SK-N-SH (cell line): Measurements from ENCODE around the gene P4HTM. TPM values are rescaled to one million over a fixed set of nuclear protein-coding genes. Genes with fewer than 3 reads are reported as not detected.

Source experiments
- CTCF ChIA-PET: fragments of 300-600, 350-600 bp; formaldehyde crosslinking; extraction: SDS; loops from one replicate; lab custom pipeline; 2021; lab: Yijun Ruan, JAX
- POLR2A ChIA-PET: fragments of 350-600 bp; sonication (Branson Sonifier 250); formaldehyde crosslinking; extraction: SDS; loops from one replicate; lab custom pipeline; 2020; ENCODE audit warnings: antibody characterized with exemption, inconsistent platforms; lab: Yijun Ruan, JAX
- DNase-seq: peaks from one replicate; pipeline ENCODE4 v3.0.0; 2012
- H2AFZ ChIP-seq: fragments of 200-600 bp; sonication (generic); 2 replicates; pipeline ENCODE4 v1.8.1; 2016; ENCODE audit warnings: antibody characterized with exemption, mild to moderate bottlenecking, low read depth
- H3F3A ChIP-seq: fragments of 200-600 bp; sonication (generic); replicated peaks from 2 replicates; pipeline ENCODE3; 2016; ENCODE audit warnings: antibody characterized with exemption, mild to moderate bottlenecking; ENCODE audit not compliant: insufficient read depth
- H3K27ac ChIP-seq, 2 experiments: fragments of 200-500 bp in 1 of 2; fragments of 200-600 bp in 1 of 2; sonication (Bioruptor generic) in 1 of 2; sonication (generic), shearing (Covaris generic) in 1 of 2; 2 replicates each; pipeline versions ENCODE4 v1.5.1 to v1.6.1; 2014 to 2016; ENCODE audit warnings: low read depth in 2 of 2, inconsistent platforms in 1 of 2, low read length in 1 of 2, mild to moderate bottlenecking in 1 of 2, mixed read lengths in 1 of 2
- H3K27me3 ChIP-seq: fragments of 200-600 bp; sonication (generic), shearing (Covaris generic); 2 replicates; pipeline ENCODE4 v1.6.1; 2016; ENCODE audit warnings: mixed run types; ENCODE audit not compliant: insufficient read depth
- H3K36me3 ChIP-seq, 2 experiments: fragments of 200-500 bp in 1 of 2; fragments of 200-600 bp in 1 of 2; sonication (Bioruptor generic) in 1 of 2; sonication (generic) in 1 of 2; replicated peaks in 1 of 2; 2 replicates each; pipeline versions ENCODE3 to v1.5.1; 2014 to 2016; ENCODE audit warnings: low read length in 1 of 2, mild to moderate bottlenecking in 1 of 2; ENCODE audit not compliant: insufficient read depth in 2 of 2, control insufficient read depth in 1 of 2
- H3K4me1 ChIP-seq, 2 experiments: fragments of 200-500 bp in 1 of 2; fragments of 200-600 bp in 1 of 2; sonication (Bioruptor generic) in 1 of 2; sonication (generic), shearing (Covaris generic) in 1 of 2; 2 replicates each; pipeline versions ENCODE4 v1.5.1 to v1.6.1; 2014 to 2016; ENCODE audit warnings: low read depth in 1 of 2, low read length in 1 of 2, mixed run types in 1 of 2; ENCODE audit not compliant: insufficient read depth in 2 of 2, control insufficient read depth in 1 of 2
- H3K4me2 ChIP-seq: fragments of 200-600 bp; sonication (generic), shearing (Covaris generic); 2 replicates; pipeline ENCODE4 v1.6.1; 2017; ENCODE audit warnings: mixed run types
- H3K4me3 ChIP-seq, 2 experiments: fragments of 200-500 bp in 1 of 2; fragments of 200-600 bp in 1 of 2; sonication (Bioruptor generic) in 1 of 2; sonication (generic), shearing (Covaris generic) in 1 of 2; 2 replicates each; pipeline versions ENCODE4 v1.5.1 to v1.8.1; 2014 to 2016; ENCODE audit warnings: low read depth in 2 of 2, inconsistent platforms in 1 of 2, low read length in 1 of 2, mild to moderate bottlenecking in 1 of 2, mixed read lengths in 1 of 2, moderate library complexity in 1 of 2
- H3K79me2 ChIP-seq: fragments of 200-600 bp; sonication (generic); 2 replicates; pipeline ENCODE4 v1.8.1; 2017; ENCODE audit warnings: mild to moderate bottlenecking; ENCODE audit not compliant: insufficient read depth
- H3K9ac ChIP-seq: fragments of 200-600 bp; sonication (generic); 2 replicates; pipeline ENCODE4 v1.6.1; 2017; ENCODE audit warnings: mixed run types
- H3K9me2 ChIP-seq: fragments of 200-600 bp; sonication (generic); 2 replicates; pipeline ENCODE4 v1.6.1; 2017; ENCODE audit warnings: mixed run types
- H3K9me3 ChIP-seq: fragments of 200-600 bp; sonication (generic); 2 replicates; pipeline ENCODE4 v1.6.1; 2017; ENCODE audit warnings: mixed run types, mild to moderate bottlenecking, moderate library complexity
- H4K20me1 ChIP-seq: fragments of 200-600 bp; sonication (generic); 2 replicates; pipeline ENCODE4 v1.6.1; 2017; ENCODE audit warnings: mild to moderate bottlenecking, mixed run types; ENCODE audit not compliant: insufficient read depth
- CHD2 ChIP-seq: fragments of 150-350 bp; IDR thresholded peaks from 2 replicates; pipeline ENCODE4 v1.6.1; 2018; ENCODE audit warnings: low read length; ENCODE audit not compliant: partially characterized antibody
- ELF1 ChIP-seq: IDR thresholded peaks from 2 replicates; pipeline ENCODE4 v1.4.0; 2012
- EP300 ChIP-seq, 2 experiments: IDR thresholded peaks; 2 replicates each; pipeline versions ENCODE4 v1.4.0 to v1.6.1; 2012; ENCODE audit warnings: borderline replicate concordance in 1 of 2, low read depth in 1 of 2, low read length in 1 of 2
- FOSL2 ChIP-seq: IDR thresholded peaks from 2 replicates; pipeline ENCODE4 v1.4.0; 2012; ENCODE audit warnings: low read depth, mild to moderate bottlenecking, moderate library complexity, borderline replicate concordance
- FOXM1 ChIP-seq: IDR thresholded peaks from 2 replicates; pipeline ENCODE4 v1.4.0; 2012; ENCODE audit warnings: low read depth, mild to moderate bottlenecking
- GABPA ChIP-seq: IDR thresholded peaks from 2 replicates; pipeline ENCODE4 v1.4.0; 2012; ENCODE audit warnings: low read depth, mild to moderate bottlenecking
- MXI1 ChIP-seq: IDR thresholded peaks from 2 replicates; pipeline ENCODE4 v1.6.1; 2012; ENCODE audit warnings: mild to moderate bottlenecking, low read depth, low read length, improper control_type of control experiment
- NFIC ChIP-seq: IDR thresholded peaks from 2 replicates; pipeline ENCODE4 v1.4.0; 2012; ENCODE audit warnings: borderline replicate concordance
- PBX3 ChIP-seq: IDR thresholded peaks from 2 replicates; pipeline ENCODE4; 2012
- POLR2AphosphoS5 ChIP-seq: IDR thresholded peaks from 2 replicates; pipeline ENCODE4 v1.6.1; 2012; ENCODE audit warnings: low read depth, low read length
- RAD21 ChIP-seq: IDR thresholded peaks from 2 replicates; pipeline ENCODE4 v1.6.1; 2012; ENCODE audit warnings: mild to moderate bottlenecking, low read length
- RCOR1 ChIP-seq: fragments of 150-350 bp; IDR thresholded peaks from 2 replicates; pipeline ENCODE4 v1.6.1; 2017; ENCODE audit warnings: antibody characterized with exemption, low read length
- RXRA ChIP-seq: IDR thresholded peaks from 2 replicates; pipeline ENCODE4 v1.4.0; 2012; ENCODE audit warnings: low read depth, mild to moderate bottlenecking, borderline replicate concordance
- SIN3A ChIP-seq: IDR thresholded peaks from 2 replicates; pipeline ENCODE4 v1.6.1; 2012; ENCODE audit warnings: low read depth, mild to moderate bottlenecking, low read length, moderate library complexity, borderline replicate concordance
- TAF1 ChIP-seq: IDR thresholded peaks from 2 replicates; pipeline ENCODE4 v1.6.1; 2012; ENCODE audit warnings: low read depth, mild to moderate bottlenecking, low read length, moderate library complexity, borderline replicate concordance
- TCF12 ChIP-seq: IDR thresholded peaks from 2 replicates; pipeline ENCODE4 v1.4.0; 2012
- TEAD4 ChIP-seq: IDR thresholded peaks from 2 replicates; pipeline ENCODE4 v1.4.0; 2012; ENCODE audit warnings: mild to moderate bottlenecking, borderline replicate concordance; ENCODE audit not compliant: insufficient read depth
- WGBS: methylation state at CpG from one replicate; pipeline ENCODE4 v1.1.6; 2017; ENCODE audit warnings: low lambda C conversion rate; 5-methylcytosine and 5-hydroxymethylcytosine counted together
- polyA plus RNA-seq, 3 experiments: library from polyadenylated mRNA; depleted of rRNA; stranded (reverse); fragments of >200 nt; gene quantifications; 2 replicates each; pipeline ENCODE4 v1.2.3, GENCODE V29; 2012
- TF ChIP-seq, protein P1 (sequence below): IDR thresholded peaks from 2 replicates; pipeline ENCODE4 v1.4.0; 2012; ENCODE audit warnings: low read depth, borderline replicate concordance
- TF ChIP-seq, protein P2 (sequence below): IDR thresholded peaks from 2 replicates; pipeline ENCODE4 v1.4.0; 2012; ENCODE audit warnings: low read depth, borderline replicate concordance

Gene P4HTM
- polyA plus RNA-seq, 1 of the 3 experiments (the other 2 are of a cell fraction): 21.0 TPM

DNA sequence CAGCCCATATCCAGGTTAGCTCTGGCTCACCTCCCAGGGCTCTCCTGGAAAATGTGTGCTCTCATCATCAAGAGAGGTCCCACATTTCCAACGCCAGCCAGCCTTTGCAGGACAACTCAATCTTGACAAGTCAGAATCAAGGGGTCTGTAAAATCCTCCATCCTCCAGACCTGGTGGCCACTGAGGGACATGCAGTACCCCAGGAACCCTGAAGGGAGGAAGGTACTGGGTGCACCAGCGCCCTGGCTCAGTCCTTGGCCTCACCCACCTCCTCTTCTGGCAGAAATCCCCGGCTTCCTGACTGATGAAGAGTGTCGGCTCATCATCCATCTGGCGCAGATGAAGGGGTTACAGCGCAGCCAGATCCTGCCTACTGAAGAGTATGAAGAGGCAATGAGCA is 11.1 kb downstream of the P4HTM start:
- H3K27ac ChIP-seq: no peak overlapping the region
- H3F3A ChIP-seq: no peaks in the 10 kb centered on the region
- no peak overlapping the region for H3K9ac ChIP-seq
- H3K36me3 ChIP-seq: no peaks in the 10 kb centered on the region
- H3K9me3 ChIP-seq: no peaks in the 10 kb centered on the region
- CTCF ChIA-PET: no interaction called here
- H3K27me3 ChIP-seq: no peaks in the 10 kb centered on the region
- no peaks in the 10 kb centered on the region for H4K20me1 ChIP-seq
- no peak overlapping the region for H3K4me2 ChIP-seq
- TF ChIP-seq NFIC: no peak
- no peak for TF ChIP-seq RAD21
- TF ChIP-seq ELF1: no peak
- TF ChIP-seq PBX3: no peak
- no peak for TF ChIP-seq EP300 (IDR thresholded peaks at IDR 0.05; ENCODE audit: borderline replicate concordance in 1 of 2, low read depth in 1 of 2, low read length in 1 of 2)
- no peak for TF ChIP-seq GABPA
- TF ChIP-seq RXRA: no peak
- TF ChIP-seq, protein P1, sequence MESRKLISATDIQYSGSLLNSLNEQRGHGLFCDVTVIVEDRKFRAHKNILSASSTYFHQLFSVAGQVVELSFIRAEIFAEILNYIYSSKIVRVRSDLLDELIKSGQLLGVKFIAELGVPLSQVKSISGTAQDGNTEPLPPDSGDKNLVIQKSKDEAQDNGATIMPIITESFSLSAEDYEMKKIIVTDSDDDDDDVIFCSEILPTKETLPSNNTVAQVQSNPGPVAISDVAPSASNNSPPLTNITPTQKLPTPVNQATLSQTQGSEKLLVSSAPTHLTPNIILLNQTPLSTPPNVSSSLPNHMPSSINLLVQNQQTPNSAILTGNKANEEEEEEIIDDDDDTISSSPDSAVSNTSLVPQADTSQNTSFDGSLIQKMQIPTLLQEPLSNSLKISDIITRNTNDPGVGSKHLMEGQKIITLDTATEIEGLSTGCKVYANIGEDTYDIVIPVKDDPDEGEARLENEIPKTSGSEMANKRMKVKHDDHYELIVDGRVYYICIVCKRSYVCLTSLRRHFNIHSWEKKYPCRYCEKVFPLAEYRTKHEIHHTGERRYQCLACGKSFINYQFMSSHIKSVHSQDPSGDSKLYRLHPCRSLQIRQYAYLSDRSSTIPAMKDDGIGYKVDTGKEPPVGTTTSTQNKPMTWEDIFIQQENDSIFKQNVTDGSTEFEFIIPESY: no peak
- TF ChIP-seq TAF1: no peak
- TF ChIP-seq TCF12: no peak
- no peak for TF ChIP-seq TEAD4
- TF ChIP-seq FOXM1: no peak
- no peak for TF ChIP-seq MXI1
- no peak for TF ChIP-seq CHD2
- TF ChIP-seq, protein P2, sequence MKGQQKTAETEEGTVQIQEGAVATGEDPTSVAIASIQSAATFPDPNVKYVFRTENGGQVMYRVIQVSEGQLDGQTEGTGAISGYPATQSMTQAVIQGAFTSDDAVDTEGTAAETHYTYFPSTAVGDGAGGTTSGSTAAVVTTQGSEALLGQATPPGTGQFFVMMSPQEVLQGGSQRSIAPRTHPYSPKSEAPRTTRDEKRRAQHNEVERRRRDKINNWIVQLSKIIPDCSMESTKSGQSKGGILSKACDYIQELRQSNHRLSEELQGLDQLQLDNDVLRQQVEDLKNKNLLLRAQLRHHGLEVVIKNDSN: no peak
- no peak for TF ChIP-seq SIN3A
- no peak for TF ChIP-seq FOSL2
- no peak for TF ChIP-seq RCOR1
- no peak for TF ChIP-seq POLR2AphosphoS5
- POLR2A ChIA-PET: interaction anchor here (1.1 kb wide), 1 partner anchor 16 kb away, joined by 3 read pairs; no protein-coding TSS in a partner anchor
- peaks cover 1% of the 10 kb centered on the region; the same call in 1 of the 2 replicates for H3K79me2 ChIP-seq
- H3K9me2 ChIP-seq: no peaks in the 10 kb centered on the region
- DNase-seq: no peak
- H3K4me1 ChIP-seq: peaks cover 0 to 35% of the 10 kb centered on the region in 2 experiments; a peak in 2 of 4 replicates
- WGBS: 86% methylated on average over 6 of the region's 6 CpGs
- H2AFZ ChIP-seq: no peak overlapping the region
- no peak overlapping the region for H3K4me3 ChIP-seq
